ENCODE measurements around the gene ANGPTL4. TPM values are rescaled to one million over a fixed set of nuclear protein-coding genes. Genes with fewer than 3 reads are reported as not detected.

Gene ANGPTL4
- total and polyA plus RNA-seq, 2 of the 13 experiments (the other 11 are each of a cell fraction or from before 2014, with no cell fraction given): 0.80 to 21.7 TPM

DNA sequence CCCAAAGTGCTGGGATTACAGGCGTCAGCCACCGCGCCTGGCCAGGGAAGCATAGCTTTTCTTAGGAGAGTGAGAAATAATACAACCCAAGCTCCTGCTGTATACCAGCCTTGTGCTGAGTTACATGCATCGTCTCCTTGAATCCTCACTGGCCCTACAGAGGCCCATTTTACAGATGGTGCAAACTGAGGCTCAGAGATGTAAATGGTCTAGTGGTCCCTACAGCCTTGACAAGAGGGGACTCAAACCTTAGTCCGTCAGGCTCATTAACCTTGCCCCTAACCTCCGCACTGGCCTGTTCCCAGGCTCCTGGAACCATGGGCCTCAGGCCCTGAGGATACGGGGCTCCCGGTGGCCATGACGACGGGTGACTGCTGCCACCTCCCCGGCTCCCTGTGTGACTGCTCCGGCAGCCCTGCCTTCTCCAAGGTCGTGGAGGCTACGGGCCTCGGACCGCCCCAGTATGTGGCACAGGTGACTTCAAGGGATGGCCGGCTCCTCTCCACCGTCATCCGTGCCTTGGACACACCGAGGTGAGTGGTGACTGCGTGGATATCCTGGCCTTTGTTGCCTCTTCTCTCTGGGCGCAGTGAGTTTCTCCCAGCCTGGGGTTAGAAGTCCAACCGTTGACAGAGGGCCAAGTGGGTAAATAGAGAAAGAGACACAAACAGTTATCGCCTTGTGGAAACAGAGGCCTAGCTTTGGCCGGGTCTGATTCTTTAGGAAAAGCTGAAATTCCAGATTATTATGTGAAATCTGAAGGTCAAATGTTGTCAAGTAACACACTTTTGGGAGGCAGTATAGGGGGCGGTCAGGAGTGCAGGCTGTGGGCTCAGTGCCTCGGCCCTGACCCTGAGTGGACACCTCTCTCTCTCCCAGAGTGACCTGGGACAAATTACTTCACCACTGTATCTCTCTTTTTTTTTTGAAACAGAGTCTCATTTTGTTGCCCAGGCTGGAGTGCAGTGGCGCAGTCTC is 57.8 kb downstream of the ANGPTL4 start (continued):
- no peak for TF ChIP-seq SP5 (CRISPR knock-in tag; IDR thresholded peaks at IDR 0.05; ENCODE audit: borderline replicate concordance, low read depth)
- TF ChIP-seq ZNF772 (CRISPR knock-in tag; IDR thresholded peaks at IDR 0.05): no peak
- TF ChIP-seq SAFB2 (CRISPR knock-in tag; IDR thresholded peaks at IDR 0.05; ENCODE audit: borderline replicate concordance, low read depth): no peak
- no peak for TF ChIP-seq ZBTB21 (CRISPR knock-in tag; IDR thresholded peaks at IDR 0.05)
- 0 out of 2 replicates have a peak, but pooled peaks have one; percentile 34 for TF ChIP-seq ARNT2 (CRISPR knock-in tag; IDR thresholded peaks at IDR 0.05; ENCODE audit: low read depth)
- no peak for TF ChIP-seq ZNF331 (CRISPR knock-in tag; IDR thresholded peaks at IDR 0.05)
- TF ChIP-seq, protein P1, sequence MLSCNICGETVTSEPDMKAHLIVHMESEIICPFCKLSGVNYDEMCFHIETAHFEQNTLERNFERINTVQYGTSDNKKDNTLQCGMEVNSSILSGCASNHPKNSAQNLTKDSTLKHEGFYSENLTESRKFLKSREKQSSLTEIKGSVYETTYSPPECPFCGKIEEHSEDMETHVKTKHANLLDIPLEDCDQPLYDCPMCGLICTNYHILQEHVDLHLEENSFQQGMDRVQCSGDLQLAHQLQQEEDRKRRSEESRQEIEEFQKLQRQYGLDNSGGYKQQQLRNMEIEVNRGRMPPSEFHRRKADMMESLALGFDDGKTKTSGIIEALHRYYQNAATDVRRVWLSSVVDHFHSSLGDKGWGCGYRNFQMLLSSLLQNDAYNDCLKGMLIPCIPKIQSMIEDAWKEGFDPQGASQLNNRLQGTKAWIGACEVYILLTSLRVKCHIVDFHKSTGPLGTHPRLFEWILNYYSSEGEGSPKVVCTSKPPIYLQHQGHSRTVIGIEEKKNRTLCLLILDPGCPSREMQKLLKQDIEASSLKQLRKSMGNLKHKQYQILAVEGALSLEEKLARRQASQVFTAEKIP (CRISPR knock-in tag; IDR thresholded peaks at IDR 0.05; ENCODE audit: borderline replicate concordance): no peak
- TF ChIP-seq HIVEP1 (CRISPR knock-in tag; IDR thresholded peaks at IDR 0.05): no peak
- TF ChIP-seq CCDC6 (CRISPR knock-in tag; IDR thresholded peaks at IDR 0.05): no peak
- TF ChIP-seq, protein P2, sequence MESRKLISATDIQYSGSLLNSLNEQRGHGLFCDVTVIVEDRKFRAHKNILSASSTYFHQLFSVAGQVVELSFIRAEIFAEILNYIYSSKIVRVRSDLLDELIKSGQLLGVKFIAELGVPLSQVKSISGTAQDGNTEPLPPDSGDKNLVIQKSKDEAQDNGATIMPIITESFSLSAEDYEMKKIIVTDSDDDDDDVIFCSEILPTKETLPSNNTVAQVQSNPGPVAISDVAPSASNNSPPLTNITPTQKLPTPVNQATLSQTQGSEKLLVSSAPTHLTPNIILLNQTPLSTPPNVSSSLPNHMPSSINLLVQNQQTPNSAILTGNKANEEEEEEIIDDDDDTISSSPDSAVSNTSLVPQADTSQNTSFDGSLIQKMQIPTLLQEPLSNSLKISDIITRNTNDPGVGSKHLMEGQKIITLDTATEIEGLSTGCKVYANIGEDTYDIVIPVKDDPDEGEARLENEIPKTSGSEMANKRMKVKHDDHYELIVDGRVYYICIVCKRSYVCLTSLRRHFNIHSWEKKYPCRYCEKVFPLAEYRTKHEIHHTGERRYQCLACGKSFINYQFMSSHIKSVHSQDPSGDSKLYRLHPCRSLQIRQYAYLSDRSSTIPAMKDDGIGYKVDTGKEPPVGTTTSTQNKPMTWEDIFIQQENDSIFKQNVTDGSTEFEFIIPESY (CRISPR knock-in tag; IDR thresholded peaks at IDR 0.05): no peak
- no peak for TF ChIP-seq ZNF782 (CRISPR knock-in tag; IDR thresholded peaks at IDR 0.05; ENCODE audit: borderline replicate concordance)
- no peak for TF ChIP-seq ZNF773 (CRISPR knock-in tag; IDR thresholded peaks at IDR 0.05; ENCODE audit: borderline replicate concordance)
- TF ChIP-seq, protein P3, sequence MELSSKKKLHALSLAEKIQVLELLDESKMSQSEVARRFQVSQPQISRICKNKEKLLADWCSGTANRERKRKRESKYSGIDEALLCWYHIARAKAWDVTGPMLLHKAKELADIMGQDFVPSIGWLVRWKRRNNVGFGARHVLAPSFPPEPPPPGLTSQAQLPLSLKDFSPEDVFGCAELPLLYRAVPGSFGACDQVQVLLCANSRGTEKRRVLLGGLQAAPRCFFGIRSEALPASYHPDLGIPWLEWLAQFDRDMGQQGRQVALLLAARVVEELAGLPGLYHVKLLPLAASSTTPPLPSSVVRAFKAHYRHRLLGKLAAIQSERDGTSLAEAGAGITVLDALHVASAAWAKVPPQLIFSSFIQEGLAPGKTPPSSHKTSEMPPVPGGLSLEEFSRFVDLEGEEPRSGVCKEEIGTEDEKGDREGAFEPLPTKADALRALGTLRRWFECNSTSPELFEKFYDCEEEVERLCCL (CRISPR knock-in tag; IDR thresholded peaks at IDR 0.05; ENCODE audit: borderline replicate concordance): no peak
- no peak for TF ChIP-seq KMT2A (CRISPR knock-in tag; IDR thresholded peaks at IDR 0.05)
- TF ChIP-seq NCOR1 (IDR thresholded peaks at IDR 0.05; ENCODE audit: borderline replicate concordance, low read length): peak; percentile 53; the same call in 1 of the 2 replicates
- no peak; the same call in 1 of the 2 replicates for TF ChIP-seq ZSCAN22 (CRISPR knock-in tag; IDR thresholded peaks at IDR 0.05)
- TF ChIP-seq NCOA2 (CRISPR knock-in tag; IDR thresholded peaks at IDR 0.05): peak; percentile 30; the same call in 1 of the 2 replicates
- TF ChIP-seq, protein P4, sequence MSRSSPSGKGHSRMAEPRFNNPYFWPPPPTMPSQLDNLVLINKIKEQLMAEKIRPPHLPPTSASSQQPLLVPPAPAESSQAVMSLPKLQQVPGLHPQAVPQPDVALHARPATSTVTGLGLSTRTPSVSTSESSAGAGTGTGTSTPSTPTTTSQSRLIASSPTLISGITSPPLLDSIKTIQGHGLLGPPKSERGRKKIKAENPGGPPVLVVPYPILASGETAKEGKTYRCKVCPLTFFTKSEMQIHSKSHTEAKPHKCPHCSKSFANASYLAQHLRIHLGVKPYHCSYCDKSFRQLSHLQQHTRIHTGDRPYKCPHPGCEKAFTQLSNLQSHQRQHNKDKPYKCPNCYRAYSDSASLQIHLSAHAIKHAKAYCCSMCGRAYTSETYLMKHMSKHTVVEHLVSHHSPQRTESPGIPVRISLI (CRISPR knock-in tag; IDR thresholded peaks at IDR 0.05; ENCODE audit: borderline replicate concordance): peak; percentile 92
- TF ChIP-seq, protein P5, sequence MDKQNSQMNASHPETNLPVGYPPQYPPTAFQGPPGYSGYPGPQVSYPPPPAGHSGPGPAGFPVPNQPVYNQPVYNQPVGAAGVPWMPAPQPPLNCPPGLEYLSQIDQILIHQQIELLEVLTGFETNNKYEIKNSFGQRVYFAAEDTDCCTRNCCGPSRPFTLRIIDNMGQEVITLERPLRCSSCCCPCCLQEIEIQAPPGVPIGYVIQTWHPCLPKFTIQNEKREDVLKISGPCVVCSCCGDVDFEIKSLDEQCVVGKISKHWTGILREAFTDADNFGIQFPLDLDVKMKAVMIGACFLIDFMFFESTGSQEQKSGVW (CRISPR knock-in tag; IDR thresholded peaks at IDR 0.05; ENCODE audit: borderline replicate concordance): no peak
- TF ChIP-seq ZFP1 (CRISPR knock-in tag; IDR thresholded peaks at IDR 0.05): no peak
